ENCODE measurements around the gene UBIAD1. TPM values are rescaled to one million over a fixed set of nuclear protein-coding genes. Genes with fewer than 3 reads are reported as not detected.

The UBIAD1 gene
- total RNA-seq, 1 experiment from 2014 or later, result 21.6 TPM

DNA sequence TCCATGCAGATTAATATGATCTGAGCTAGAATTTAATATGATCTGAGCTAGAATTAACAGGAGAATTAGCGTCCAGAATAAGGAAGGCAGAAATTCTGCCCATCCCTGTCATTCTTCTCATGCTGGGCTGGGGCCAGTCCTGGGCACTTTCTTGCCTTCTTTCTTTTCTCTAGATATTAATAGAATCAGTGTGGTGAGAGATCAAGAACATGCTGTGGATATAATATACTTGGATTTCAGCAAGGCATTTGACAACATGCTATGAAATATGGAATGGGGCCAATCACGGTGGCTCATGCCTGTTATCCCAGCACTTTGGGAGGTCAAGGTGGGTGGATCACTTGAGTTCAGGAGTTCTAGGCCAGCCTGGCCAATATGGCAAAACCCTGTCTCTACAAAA, 18.1 kb downstream of the UBIAD1 start (continued):
- TF ChIP-seq, protein P1, sequence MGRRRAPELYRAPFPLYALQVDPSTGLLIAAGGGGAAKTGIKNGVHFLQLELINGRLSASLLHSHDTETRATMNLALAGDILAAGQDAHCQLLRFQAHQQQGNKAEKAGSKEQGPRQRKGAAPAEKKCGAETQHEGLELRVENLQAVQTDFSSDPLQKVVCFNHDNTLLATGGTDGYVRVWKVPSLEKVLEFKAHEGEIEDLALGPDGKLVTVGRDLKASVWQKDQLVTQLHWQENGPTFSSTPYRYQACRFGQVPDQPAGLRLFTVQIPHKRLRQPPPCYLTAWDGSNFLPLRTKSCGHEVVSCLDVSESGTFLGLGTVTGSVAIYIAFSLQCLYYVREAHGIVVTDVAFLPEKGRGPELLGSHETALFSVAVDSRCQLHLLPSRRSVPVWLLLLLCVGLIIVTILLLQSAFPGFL (CRISPR knock-in tag; IDR thresholded peaks at IDR 0.05; ENCODE audit: borderline replicate concordance), result no peak
- TF ChIP-seq FOXP1 (CRISPR knock-in tag; IDR thresholded peaks at IDR 0.05; ENCODE audit: borderline replicate concordance), result no peak

DNA sequence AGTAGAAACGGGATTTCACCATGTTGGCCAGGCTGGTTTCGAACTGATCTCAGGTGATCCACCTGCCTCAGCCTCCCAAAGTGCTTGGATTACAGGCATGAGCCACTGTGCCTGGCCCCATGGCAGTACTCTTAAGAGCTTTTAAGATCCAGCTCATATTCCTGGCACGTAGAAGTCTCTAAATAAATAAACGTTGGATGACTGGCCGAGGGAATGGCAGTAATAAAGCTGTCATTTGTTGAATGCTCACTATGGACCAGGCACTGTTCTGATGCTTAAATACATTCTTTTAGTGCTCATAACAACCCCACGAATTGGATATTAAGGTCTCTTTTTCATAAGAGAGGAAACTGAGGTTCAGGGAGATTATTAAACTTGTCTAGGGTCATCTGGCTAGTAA, 20.9 kb downstream of the UBIAD1 start:
- Mint-ChIP-seq H3K4me3 (no peak overlapping the region), H3K27me3 (ENCODE audit: low read depth) (no peaks in the 10 kb centered on the region), H3K27ac (no peak overlapping the region), H3K9me3 (no peaks in the 10 kb centered on the region), H3K36me3 (peaks cover 17% of the 10 kb centered on the region), H3K4me1 (peaks cover 7% of the 10 kb centered on the region)
- TF ChIP-seq PRRX2 (CRISPR knock-in tag; IDR thresholded peaks at IDR 0.05), result no peak
- TF ChIP-seq, protein P2, sequence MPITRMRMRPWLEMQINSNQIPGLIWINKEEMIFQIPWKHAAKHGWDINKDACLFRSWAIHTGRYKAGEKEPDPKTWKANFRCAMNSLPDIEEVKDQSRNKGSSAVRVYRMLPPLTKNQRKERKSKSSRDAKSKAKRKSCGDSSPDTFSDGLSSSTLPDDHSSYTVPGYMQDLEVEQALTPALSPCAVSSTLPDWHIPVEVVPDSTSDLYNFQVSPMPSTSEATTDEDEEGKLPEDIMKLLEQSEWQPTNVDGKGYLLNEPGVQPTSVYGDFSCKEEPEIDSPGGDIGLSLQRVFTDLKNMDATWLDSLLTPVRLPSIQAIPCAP (CRISPR knock-in tag; IDR thresholded peaks at IDR 0.05), result no peak
- POLR2A ChIA-PET, result no interaction called here
- ATAC-seq, result no peak
- DNase-seq (ENCODE audit: low spot score), result no peak
- CTCF ChIA-PET, result interaction anchor here (0.6 kb wide), 1 partner anchor 342 kb away, joined by 3 read pairs; no protein-coding TSS in a partner anchor

DNA sequence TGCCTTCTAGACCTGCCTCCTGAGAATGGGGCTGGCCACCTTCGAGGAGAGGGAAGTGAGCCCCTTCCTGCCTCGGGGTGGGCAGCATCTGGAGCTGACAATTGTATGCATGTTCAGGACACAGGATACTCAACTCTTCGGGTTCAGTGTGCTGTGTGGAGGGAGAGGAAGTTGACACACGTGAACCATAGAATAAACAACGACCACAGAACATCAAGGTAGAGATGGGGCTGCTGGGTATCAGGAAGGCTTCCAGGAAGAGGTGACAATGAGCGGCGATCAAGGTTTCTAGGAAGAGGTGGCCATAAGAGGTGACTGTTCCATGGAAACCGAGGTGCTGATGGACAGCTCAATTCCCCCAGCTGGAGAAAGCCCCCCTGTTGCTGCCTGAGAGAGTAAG, 22.0 kb downstream of the UBIAD1 start:
- peaks cover 17% of the 10 kb centered on the region for H3K36me3 Mint-ChIP-seq
- DNase-seq (ENCODE audit: low spot score) (no peak), ATAC-seq (no peak)
- TF ChIP-seq MXD4 (CRISPR knock-in tag; IDR thresholded peaks at IDR 0.05; ENCODE audit: borderline replicate concordance) (no peak), JUN (CRISPR knock-in tag; IDR thresholded peaks at IDR 0.05) (no peak), NR3C1 (CRISPR knock-in tag; conservative IDR thresholded peaks at IDR 0.05; ENCODE audit: low read depth) (no peak), ZNF317 (CRISPR knock-in tag; IDR thresholded peaks at IDR 0.05; ENCODE audit: borderline replicate concordance, low read depth) (no peak), TEAD4 (CRISPR knock-in tag; IDR thresholded peaks at IDR 0.05) (no peak), CREM (CRISPR knock-in tag; IDR thresholded peaks at IDR 0.05) (no peak), SMAD4 (CRISPR knock-in tag; IDR thresholded peaks at IDR 0.05) (no peak)
- TF ChIP-seq, protein P3, sequence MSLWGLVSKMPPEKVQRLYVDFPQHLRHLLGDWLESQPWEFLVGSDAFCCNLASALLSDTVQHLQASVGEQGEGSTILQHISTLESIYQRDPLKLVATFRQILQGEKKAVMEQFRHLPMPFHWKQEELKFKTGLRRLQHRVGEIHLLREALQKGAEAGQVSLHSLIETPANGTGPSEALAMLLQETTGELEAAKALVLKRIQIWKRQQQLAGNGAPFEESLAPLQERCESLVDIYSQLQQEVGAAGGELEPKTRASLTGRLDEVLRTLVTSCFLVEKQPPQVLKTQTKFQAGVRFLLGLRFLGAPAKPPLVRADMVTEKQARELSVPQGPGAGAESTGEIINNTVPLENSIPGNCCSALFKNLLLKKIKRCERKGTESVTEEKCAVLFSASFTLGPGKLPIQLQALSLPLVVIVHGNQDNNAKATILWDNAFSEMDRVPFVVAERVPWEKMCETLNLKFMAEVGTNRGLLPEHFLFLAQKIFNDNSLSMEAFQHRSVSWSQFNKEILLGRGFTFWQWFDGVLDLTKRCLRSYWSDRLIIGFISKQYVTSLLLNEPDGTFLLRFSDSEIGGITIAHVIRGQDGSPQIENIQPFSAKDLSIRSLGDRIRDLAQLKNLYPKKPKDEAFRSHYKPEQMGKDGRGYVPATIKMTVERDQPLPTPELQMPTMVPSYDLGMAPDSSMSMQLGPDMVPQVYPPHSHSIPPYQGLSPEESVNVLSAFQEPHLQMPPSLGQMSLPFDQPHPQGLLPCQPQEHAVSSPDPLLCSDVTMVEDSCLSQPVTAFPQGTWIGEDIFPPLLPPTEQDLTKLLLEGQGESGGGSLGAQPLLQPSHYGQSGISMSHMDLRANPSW (CRISPR knock-in tag; conservative IDR thresholded peaks at IDR 0.05; ENCODE audit: low read depth), result no peak
- TF ChIP-seq, protein P4, sequence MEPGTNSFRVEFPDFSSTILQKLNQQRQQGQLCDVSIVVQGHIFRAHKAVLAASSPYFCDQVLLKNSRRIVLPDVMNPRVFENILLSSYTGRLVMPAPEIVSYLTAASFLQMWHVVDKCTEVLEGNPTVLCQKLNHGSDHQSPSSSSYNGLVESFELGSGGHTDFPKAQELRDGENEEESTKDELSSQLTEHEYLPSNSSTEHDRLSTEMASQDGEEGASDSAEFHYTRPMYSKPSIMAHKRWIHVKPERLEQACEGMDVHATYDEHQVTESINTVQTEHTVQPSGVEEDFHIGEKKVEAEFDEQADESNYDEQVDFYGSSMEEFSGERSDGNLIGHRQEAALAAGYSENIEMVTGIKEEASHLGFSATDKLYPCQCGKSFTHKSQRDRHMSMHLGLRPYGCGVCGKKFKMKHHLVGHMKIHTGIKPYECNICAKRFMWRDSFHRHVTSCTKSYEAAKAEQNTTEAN (CRISPR knock-in tag; IDR thresholded peaks at IDR 0.05), result no peak
- TF ChIP-seq, protein P5, sequence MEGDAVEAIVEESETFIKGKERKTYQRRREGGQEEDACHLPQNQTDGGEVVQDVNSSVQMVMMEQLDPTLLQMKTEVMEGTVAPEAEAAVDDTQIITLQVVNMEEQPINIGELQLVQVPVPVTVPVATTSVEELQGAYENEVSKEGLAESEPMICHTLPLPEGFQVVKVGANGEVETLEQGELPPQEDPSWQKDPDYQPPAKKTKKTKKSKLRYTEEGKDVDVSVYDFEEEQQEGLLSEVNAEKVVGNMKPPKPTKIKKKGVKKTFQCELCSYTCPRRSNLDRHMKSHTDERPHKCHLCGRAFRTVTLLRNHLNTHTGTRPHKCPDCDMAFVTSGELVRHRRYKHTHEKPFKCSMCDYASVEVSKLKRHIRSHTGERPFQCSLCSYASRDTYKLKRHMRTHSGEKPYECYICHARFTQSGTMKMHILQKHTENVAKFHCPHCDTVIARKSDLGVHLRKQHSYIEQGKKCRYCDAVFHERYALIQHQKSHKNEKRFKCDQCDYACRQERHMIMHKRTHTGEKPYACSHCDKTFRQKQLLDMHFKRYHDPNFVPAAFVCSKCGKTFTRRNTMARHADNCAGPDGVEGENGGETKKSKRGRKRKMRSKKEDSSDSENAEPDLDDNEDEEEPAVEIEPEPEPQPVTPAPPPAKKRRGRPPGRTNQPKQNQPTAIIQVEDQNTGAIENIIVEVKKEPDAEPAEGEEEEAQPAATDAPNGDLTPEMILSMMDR (IDR thresholded peaks at IDR 0.05), result no peak
- TF ChIP-seq, protein P6, sequence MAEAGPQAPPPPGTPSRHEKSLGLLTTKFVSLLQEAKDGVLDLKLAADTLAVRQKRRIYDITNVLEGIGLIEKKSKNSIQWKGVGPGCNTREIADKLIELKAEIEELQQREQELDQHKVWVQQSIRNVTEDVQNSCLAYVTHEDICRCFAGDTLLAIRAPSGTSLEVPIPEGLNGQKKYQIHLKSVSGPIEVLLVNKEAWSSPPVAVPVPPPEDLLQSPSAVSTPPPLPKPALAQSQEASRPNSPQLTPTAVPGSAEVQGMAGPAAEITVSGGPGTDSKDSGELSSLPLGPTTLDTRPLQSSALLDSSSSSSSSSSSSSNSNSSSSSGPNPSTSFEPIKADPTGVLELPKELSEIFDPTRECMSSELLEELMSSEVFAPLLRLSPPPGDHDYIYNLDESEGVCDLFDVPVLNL (CRISPR knock-in tag; IDR thresholded peaks at IDR 0.05; ENCODE audit: borderline replicate concordance, low read depth), result no peak
- TF ChIP-seq, protein P7, sequence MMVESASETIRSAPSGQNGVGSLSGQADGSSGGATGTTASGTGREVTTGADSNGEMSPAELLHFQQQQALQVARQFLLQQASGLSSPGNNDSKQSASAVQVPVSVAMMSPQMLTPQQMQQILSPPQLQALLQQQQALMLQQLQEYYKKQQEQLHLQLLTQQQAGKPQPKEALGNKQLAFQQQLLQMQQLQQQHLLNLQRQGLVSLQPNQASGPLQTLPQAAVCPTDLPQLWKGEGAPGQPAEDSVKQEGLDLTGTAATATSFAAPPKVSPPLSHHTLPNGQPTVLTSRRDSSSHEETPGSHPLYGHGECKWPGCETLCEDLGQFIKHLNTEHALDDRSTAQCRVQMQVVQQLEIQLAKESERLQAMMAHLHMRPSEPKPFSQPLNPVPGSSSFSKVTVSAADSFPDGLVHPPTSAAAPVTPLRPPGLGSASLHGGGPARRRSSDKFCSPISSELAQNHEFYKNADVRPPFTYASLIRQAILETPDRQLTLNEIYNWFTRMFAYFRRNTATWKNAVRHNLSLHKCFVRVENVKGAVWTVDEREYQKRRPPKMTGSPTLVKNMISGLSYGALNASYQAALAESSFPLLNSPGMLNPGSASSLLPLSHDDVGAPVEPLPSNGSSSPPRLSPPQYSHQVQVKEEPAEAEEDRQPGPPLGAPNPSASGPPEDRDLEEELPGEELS (CRISPR knock-in tag; IDR thresholded peaks at IDR 0.05), result no peak
- CTCF ChIA-PET, result interaction anchor here (0.6 kb wide), 1 partner anchor 350 kb away, joined by 4 read pairs; no protein-coding TSS in a partner anchor
- POLR2A ChIA-PET, result no interaction called here
- no peaks in the 10 kb centered on the region for H3K27me3 Mint-ChIP-seq (ENCODE audit: low read depth)
- peak overlapping the region; percentile 6 for H3K27ac Mint-ChIP-seq
- peaks cover 12% of the 10 kb centered on the region for H3K4me1 Mint-ChIP-seq
- no peaks in the 10 kb centered on the region for H3K9me3 Mint-ChIP-seq
- no peak overlapping the region for H3K4me3 Mint-ChIP-seq

Measured in WTC11 (cell line).